CD4-positive, alpha-beta T cell treated with Interleukin-17A for 1 hour (primary cell): ENCODE measurements around the gene ZNF816.
"Not testable (repeated sequence)": the region's sequence is repeated elsewhere in the genome, so short reads cannot be mapped to it uniquely, and the experiment has no call there.

Experiments
- DNase-seq: peaks from one replicate; pipeline ENCODE4 v3.0.0-alpha.2; 2020

The ZNF816 gene

DNA sequence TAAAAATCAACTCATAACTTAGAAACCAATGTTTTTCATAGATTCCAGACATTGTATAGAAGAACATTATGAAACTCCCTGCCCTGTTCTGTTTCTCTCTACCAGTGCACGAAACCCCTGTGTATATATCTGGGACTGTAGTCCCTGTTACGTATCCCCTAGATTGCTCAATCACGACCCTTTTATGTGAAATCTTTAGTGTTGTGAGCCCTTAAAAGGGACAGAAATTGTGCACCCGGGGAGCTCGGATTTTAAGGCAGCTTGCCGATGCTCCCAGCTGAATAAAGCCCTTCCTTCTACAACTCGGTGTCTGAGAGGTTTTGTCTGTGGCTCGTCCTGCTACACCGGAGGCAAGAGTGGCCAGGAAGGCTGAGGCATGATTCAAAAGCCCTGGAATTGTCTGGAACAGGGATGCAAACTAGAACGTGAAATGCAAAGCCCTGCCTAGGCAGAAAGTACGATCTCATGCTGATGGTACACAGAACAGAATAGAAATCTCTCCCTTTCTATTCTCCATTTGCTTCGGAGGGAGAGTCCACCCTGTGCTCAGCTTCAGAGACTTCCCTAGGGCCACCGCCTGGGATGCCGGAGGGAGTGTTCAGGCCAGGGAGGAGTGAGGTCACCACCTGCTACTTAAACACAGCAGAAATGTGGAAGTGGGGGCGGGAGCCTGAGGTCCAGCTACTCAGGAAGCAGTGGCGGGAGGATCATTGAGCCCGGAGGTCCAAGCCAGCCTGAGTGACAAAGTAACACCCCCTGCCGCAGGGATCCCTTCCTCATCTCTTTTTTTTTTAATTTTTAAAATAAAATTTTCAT is 38.7 kb downstream of the ZNF816 start:
- no peak for DNase-seq

DNA sequence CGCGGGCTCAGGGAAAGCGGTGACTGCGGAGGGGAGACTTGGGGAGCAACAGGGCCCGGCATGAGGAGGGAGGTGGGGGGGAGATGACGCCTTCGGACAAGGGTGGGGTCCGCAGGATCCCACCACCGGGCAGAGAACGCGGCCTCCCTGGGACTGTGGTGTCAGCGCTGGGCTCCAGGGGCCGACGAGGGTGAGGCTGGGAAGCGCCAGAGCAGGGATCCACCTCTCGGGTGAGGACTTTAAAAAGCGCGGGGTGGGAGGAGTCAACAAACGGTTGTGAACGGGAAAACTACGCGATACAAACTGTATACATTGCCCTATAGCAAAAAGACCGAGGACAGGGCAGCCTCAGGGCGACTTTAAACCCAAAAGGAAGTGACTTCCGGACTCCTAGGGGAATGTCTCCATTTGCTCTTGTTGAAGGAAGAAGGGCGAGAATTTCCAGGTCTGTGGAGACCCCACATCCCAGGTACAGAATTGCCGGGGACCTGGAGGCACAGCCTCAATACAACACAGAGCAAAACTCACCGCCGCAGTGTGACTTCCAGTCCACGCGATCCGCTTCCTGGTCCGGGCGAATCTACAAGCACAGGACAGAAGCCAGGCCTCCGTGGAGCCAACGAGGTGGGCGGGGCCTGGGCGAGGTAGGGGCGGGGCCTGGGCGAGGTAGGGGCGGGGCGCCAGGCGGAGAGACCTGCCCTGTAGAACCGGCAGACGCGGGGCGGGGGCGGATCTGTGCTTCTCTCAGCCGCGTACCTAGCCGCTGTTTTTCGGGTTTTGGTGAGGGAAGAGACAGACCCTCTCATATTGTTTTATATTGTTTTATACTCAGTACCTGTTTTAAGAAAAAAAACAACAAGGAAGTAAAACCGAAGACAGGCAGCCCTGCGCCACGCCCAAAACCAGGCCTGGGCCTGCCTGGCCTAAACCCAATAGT is 39.6 kb downstream of the ZNF816 start, which contains the start of gene ZNF888:
Gene ZNF888, minus strand, starts transcription at position 588 of the 937 bp plus-strand sequence. CDS start 5,555 bp downstream, outside the sequence.
- peak; percentile 92 for DNase-seq

DNA sequence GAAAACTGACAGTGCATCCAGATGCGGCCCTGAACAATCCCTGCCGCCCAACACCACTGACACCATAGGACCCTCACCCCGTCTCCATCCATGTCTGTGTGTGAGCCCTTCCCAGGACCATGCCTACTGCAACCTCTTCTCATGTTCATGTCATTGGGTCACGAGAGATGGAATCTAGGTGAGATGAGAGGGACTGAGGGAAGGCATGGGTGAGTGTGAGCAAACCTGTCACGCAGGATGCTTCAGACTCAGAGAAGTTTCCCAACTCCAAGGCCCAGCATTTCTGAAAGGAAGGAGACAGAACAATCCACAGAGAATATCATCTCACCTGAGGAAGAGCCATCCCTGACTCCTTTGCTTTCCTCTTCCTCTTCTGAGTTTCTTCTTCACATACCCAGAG is 45.1 kb downstream of the ZNF816 start:
- no peak for DNase-seq

DNA sequence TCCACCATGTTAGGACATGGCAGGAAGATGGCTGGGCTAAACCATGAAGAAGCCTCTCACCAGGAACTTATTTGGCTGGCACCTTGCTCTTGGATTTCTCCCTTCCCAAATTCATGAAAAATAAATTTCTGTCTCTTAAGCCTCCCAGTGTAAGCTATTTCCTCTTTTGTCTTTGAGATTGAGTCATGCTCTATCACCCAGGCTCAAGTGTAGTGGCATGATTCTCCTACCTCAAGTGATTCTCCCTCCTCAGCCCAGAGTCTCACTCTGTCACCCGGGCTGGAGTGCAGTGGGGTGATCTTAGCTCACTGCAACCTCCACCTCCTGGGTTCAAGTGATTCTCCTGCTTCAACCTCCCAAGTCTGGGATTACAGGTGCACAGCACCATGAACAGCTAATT is 52.0 kb downstream of the ZNF816 start:
- no peak for DNase-seq

DNA sequence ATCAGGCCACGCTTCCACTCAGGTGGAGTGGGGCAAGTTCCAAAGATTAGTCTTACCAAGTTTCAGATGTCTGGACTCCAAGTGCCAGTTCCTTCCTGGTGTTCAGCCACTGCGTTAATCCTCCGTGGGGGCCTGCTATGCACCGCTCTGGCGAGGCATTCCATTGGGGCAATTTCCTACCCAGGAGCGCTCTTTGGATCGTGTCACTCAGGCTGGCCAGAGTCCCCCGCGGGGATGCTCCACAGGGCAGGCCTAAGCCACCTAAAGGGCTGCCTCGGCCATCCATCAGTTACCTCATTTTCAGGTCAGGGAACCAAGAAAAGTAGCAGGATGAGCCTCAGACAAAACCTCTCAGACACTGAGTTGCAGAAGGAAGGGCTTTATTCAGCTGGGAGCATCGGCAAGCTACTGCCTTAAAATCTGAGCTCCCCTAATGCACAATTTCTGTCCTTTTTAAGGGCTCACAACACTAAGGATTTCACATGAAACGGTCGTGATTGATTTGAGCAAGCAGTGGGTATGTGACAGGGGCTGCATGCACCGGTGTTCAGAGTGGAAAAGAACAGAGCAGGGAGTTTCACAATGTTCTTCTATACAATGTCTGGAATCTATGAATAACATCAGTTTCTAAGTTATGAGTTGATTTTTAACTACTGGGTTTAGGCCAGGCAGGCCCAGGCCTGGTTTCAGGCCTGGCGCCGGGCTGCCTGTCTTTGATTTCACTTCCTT is 58.5 kb downstream of the ZNF816 start:
- DNase-seq = not testable (repeated sequence)

DNA sequence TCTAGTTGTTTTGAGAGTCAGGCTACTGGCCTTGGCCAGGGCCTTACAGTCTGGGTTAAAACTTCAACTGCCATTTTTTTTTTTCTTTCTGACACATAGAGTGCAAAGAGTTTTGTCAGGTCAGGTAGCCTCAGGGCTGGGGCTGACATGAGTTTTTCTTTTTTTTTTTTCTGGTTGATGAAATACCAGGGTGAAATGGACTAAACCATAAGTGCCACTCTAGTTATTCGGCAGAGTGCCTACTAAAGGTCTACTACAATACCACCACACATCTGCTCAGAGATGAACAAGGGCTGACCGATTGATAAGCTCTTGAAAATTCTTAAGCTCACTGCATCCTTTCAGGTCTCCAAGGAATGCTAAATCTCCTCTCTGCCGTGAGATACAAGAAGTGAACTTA is 60.8 kb downstream of the ZNF816 start:
- no peak for DNase-seq
